ENCODE measurements around the gene MFGE8.

The MFGE8 gene, protein sequence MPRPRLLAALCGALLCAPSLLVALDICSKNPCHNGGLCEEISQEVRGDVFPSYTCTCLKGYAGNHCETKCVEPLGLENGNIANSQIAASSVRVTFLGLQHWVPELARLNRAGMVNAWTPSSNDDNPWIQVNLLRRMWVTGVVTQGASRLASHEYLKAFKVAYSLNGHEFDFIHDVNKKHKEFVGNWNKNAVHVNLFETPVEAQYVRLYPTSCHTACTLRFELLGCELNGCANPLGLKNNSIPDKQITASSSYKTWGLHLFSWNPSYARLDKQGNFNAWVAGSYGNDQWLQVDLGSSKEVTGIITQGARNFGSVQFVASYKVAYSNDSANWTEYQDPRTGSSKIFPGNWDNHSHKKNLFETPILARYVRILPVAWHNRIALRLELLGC

GRCh38 chr15:88913017-88913849 lies at the start of gene MFGE8:
MFGE8 (minus strand) TSS chr15:88913379; CDS start chr15:88913319, 60 bp downstream.
- Mint-ChIP-seq H3K4me1 (peaks cover 55% of the 10 kb centered on the region), H3K36me3 (ENCODE audit: low read depth) (peaks cover 15% of the 10 kb centered on the region), H3K4me3 (peak within 1 kb of the TSS; percentile 92), H3K27me3 (ENCODE audit: low read depth, poor library complexity) (peaks cover 3% of the 10 kb centered on the region), H3K9me3 (peaks cover 4% of the 10 kb centered on the region), H3K27ac (peak within 1 kb of the TSS; percentile 90)
- peak; percentile 93 for DNase-seq
- TF ChIP-seq, protein P1, sequence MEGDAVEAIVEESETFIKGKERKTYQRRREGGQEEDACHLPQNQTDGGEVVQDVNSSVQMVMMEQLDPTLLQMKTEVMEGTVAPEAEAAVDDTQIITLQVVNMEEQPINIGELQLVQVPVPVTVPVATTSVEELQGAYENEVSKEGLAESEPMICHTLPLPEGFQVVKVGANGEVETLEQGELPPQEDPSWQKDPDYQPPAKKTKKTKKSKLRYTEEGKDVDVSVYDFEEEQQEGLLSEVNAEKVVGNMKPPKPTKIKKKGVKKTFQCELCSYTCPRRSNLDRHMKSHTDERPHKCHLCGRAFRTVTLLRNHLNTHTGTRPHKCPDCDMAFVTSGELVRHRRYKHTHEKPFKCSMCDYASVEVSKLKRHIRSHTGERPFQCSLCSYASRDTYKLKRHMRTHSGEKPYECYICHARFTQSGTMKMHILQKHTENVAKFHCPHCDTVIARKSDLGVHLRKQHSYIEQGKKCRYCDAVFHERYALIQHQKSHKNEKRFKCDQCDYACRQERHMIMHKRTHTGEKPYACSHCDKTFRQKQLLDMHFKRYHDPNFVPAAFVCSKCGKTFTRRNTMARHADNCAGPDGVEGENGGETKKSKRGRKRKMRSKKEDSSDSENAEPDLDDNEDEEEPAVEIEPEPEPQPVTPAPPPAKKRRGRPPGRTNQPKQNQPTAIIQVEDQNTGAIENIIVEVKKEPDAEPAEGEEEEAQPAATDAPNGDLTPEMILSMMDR (IDR thresholded peaks at IDR 0.05) = no peak

GRCh38 chr15:88959445-88959844 lies 46.3 kb upstream of the MFGE8 start:
- H3K4me1 Mint-ChIP-seq = peaks cover 13% of the 10 kb centered on the region
- H3K9me3 Mint-ChIP-seq = peaks cover 19% of the 10 kb centered on the region
- peaks cover 10% of the 10 kb centered on the region for H3K36me3 Mint-ChIP-seq (ENCODE audit: low read depth)
- H3K4me3 Mint-ChIP-seq = no peak overlapping the region
- H3K27ac Mint-ChIP-seq = no peak overlapping the region
- peaks cover 4% of the 10 kb centered on the region for H3K27me3 Mint-ChIP-seq (ENCODE audit: low read depth, poor library complexity)
- TF ChIP-seq, protein P1 (IDR thresholded peaks at IDR 0.05) = no peak
- no peak for DNase-seq

DNA sequence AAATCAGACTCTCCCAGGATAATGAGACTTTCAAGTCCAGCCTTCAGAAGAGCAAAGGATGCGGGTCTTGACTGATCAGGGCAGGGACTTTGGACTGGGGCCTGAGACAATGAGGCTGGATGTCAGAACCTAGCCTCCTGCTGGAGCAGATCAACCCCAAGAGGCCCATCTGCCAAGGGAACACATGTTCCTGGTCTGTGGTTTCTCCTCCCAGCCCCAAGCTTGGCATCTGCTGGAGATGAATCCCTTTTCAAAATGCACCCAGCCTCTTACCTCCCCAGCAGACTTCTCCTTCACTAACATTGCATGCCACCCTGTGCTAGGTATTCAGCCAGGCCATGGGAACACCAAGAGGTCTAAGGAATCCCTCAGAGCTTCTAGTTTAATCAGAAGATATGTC lies 43.7 kb upstream of the MFGE8 start:
- Mint-ChIP-seq H3K27ac (peak overlapping the region; percentile 8), H3K36me3 (ENCODE audit: low read depth) (no peaks in the 10 kb centered on the region), H3K27me3 (ENCODE audit: low read depth, poor library complexity) (peaks cover 7% of the 10 kb centered on the region), H3K9me3 (peaks cover 5% of the 10 kb centered on the region), H3K4me1 (peaks cover 22% of the 10 kb centered on the region), H3K4me3 (no peak overlapping the region)
- TF ChIP-seq, protein P1 (IDR thresholded peaks at IDR 0.05) = no peak
- no peak for DNase-seq

- no peak overlapping the region for H3K4me3 Mint-ChIP-seq
- H3K36me3 Mint-ChIP-seq (ENCODE audit: low read depth) = peaks cover 4% of the 10 kb centered on the region
- DNase-seq = no peak
- TF ChIP-seq, protein P1 (IDR thresholded peaks at IDR 0.05) = no peak
- H3K9me3 Mint-ChIP-seq = peaks cover 11% of the 10 kb centered on the region
- peaks cover 22% of the 10 kb centered on the region for H3K4me1 Mint-ChIP-seq
- peaks cover 7% of the 10 kb centered on the region for H3K27me3 Mint-ChIP-seq (ENCODE audit: low read depth, poor library complexity)
- H3K27ac Mint-ChIP-seq = no peak overlapping the region
Observed at GRCh38 chr15:88956263-88956662, 43.1 kb upstream of the MFGE8 start.

DNA sequence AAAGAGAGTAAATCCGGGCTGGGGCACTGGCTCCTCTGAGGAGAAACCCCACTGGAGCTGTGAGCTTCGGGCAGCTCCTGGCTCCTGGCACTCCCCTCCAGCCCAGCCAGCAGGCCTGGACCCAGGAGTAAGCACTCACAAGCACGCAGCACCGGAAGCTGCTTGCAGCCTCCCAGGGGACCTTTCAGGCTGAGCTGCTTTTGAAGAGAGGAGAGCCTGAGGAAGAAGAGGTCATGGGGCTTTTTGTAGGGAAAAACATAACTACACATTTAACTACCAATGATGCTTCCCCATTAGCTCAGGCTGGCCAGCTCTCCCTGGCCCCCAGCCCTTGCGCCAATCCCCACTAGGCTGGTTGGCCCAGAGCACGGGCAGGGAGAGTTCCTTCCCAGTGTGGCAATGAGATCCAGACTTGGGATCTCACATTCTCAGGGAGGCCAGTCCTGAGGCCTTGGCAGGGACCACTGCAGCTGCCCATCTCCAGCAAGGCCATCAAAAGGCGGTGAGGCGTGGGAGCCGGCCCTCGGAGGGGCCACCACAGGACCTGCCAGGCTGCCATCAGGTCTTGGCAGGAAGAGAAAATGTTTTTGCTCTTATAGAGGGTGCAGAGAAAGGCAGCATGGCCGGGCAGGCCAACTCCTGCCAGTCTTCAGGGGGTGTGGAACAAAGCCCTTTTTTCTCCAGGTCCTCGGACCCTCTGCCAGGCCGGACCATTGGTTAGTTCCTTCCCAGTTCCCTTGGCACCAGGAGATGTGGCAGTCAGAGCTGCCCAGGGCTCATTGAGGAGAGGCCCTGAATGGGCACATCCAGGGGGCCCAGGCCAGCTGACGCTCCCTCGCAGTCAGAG lies 41.5 kb upstream of the MFGE8 start:
- no peak overlapping the region for H3K4me3 Mint-ChIP-seq
- TF ChIP-seq, protein P1 (IDR thresholded peaks at IDR 0.05) = no peak
- peaks cover 4% of the 10 kb centered on the region for H3K36me3 Mint-ChIP-seq (ENCODE audit: low read depth)
- H3K27me3 Mint-ChIP-seq (ENCODE audit: low read depth, poor library complexity) = peaks cover 4% of the 10 kb centered on the region
- peaks cover 17% of the 10 kb centered on the region for H3K9me3 Mint-ChIP-seq
- H3K4me1 Mint-ChIP-seq = peaks cover 22% of the 10 kb centered on the region
- DNase-seq = peak; percentile 45
- H3K27ac Mint-ChIP-seq = peak overlapping the region; percentile 64

Measured in nephron progenitor cell (in vitro differentiated cells).